KMS-11 (cell line): ENCODE data around the gene CTBP1.

Experiments
- H2AFZ ChIP-seq: fragments of 200-600 bp; sonication (generic); 2 replicates; pipeline ENCODE4 v1.6.1; 2016; ENCODE audit warnings: antibody characterized with exemption, mixed run types, low read depth
- H3K27ac ChIP-seq: fragments of 200-600 bp; sonication (generic); 2 replicates; pipeline ENCODE4 v1.6.1; 2016; ENCODE audit warnings: mild to moderate bottlenecking, mixed run types
- H3K27me3 ChIP-seq: fragments of 200-600 bp; sonication (generic); 2 replicates; pipeline ENCODE4 v1.6.1; 2017; ENCODE audit warnings: mild to moderate bottlenecking, low read depth, mixed run types, moderate library complexity; ENCODE audit not compliant: insufficient read depth
- H3K36me3 ChIP-seq: fragments of 200-600 bp; sonication (generic); 2 replicates; pipeline ENCODE4 v1.6.1; 2017; ENCODE audit warnings: mild to moderate bottlenecking, mixed run types; ENCODE audit not compliant: insufficient read depth
- H3K4me1 ChIP-seq: fragments of 200-600 bp; sonication (generic); 2 replicates; pipeline ENCODE4 v1.6.1; 2016; ENCODE audit warnings: mild to moderate bottlenecking, low read depth, mixed run types; ENCODE audit not compliant: poor library complexity, severe bottlenecking
- H3K4me2 ChIP-seq: fragments of 200-600 bp; sonication (generic); 2 replicates; pipeline ENCODE4 v1.7.0; 2016; ENCODE audit warnings: mild to moderate bottlenecking, mixed run types
- H3K4me3 ChIP-seq: fragments of 200-600 bp; sonication (generic); IDR thresholded peaks from 2 replicates; pipeline ENCODE4 v1.6.1; 2017; ENCODE audit warnings: low read depth, low read length, mixed read lengths; ENCODE audit not compliant: insufficient read depth
- H3K79me2 ChIP-seq: fragments of 200-600 bp; sonication (generic); 2 replicates; pipeline ENCODE4 v1.6.1; 2016; ENCODE audit warnings: low read depth, mixed run types; ENCODE audit not compliant: insufficient read depth
- H3K9ac ChIP-seq: fragments of 200-600 bp; sonication (generic); 2 replicates; pipeline ENCODE4 v1.6.1; 2016; ENCODE audit warnings: mild to moderate bottlenecking, mixed run types
- H4K20me1 ChIP-seq: fragments of 200-600 bp; sonication (generic); 2 replicates; pipeline ENCODE4 v1.6.1; 2016; ENCODE audit warnings: mild to moderate bottlenecking, mixed run types; ENCODE audit not compliant: insufficient read depth
- TF ChIP-seq, protein P1 (sequence below): fragments of 200-600 bp; sonication (generic); conservative IDR thresholded peaks from 2 replicates; pipeline ENCODE4 v1.6.1; 2017; ENCODE audit warnings: low read depth, mild to moderate bottlenecking, antibody characterized with exemption, low read length, moderate library complexity, mixed read lengths

The CTBP1 gene

DNA sequence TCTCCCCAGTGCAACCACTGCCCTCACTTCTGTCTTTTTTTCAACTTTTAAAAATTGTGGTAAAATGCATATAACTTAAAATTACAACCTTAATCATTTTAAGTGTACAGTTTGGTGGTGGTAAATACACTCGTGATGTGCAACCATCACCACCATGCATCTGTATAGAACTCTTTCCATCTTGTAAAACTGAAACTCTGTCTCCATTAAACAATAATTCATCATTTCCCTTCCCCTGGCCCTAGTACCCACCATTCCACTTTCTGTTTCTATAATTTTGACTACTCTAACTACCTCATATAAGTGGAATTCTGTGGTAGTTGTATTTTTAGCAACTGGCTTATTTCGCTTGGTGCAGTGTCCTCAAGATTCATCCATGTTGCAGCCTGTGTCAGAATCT is 6.8 kb upstream of the CTBP1 start:
- Histone ChIP-seq H3K9ac (no peak overlapping the region), H3K27ac (no peak overlapping the region), H3K27me3 (no peaks in the 10 kb centered on the region), H3K79me2 (no peaks in the 10 kb centered on the region), H4K20me1 (no peaks in the 10 kb centered on the region), H3K4me3 (no peak overlapping the region), H3K4me1 (no peaks in the 10 kb centered on the region), H3K36me3 (no peaks in the 10 kb centered on the region), H3K4me2 (no peak overlapping the region), H2AFZ (no peak overlapping the region)
- TF ChIP-seq, protein P1, sequence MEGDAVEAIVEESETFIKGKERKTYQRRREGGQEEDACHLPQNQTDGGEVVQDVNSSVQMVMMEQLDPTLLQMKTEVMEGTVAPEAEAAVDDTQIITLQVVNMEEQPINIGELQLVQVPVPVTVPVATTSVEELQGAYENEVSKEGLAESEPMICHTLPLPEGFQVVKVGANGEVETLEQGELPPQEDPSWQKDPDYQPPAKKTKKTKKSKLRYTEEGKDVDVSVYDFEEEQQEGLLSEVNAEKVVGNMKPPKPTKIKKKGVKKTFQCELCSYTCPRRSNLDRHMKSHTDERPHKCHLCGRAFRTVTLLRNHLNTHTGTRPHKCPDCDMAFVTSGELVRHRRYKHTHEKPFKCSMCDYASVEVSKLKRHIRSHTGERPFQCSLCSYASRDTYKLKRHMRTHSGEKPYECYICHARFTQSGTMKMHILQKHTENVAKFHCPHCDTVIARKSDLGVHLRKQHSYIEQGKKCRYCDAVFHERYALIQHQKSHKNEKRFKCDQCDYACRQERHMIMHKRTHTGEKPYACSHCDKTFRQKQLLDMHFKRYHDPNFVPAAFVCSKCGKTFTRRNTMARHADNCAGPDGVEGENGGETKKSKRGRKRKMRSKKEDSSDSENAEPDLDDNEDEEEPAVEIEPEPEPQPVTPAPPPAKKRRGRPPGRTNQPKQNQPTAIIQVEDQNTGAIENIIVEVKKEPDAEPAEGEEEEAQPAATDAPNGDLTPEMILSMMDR, result no peak

DNA sequence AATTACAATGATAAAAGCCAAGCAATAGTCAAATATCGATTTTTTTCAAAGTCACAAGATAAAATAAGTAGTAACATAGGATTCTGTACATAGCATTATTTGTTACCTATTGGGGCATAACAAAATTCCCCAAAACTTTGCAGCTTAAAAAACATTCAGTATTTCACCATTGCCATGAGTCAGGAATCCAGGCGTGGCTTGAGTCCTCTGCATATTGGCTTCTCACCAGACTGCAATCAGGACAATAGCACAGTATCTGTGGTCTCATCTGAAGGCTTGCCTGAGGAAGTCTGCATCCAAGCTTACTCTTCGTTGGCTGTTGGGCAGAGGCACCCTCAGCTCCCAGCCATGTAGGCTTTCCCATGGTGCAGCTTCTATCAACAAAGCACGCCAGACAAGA is 6.2 kb upstream of the CTBP1 start:
- Histone ChIP-seq H3K4me1 (no peaks in the 10 kb centered on the region), H3K27me3 (no peaks in the 10 kb centered on the region), H4K20me1 (no peaks in the 10 kb centered on the region), H3K36me3 (no peaks in the 10 kb centered on the region), H3K9ac (no peak overlapping the region), H3K79me2 (no peaks in the 10 kb centered on the region), H2AFZ (no peak overlapping the region), H3K27ac (no peak overlapping the region), H3K4me3 (no peak overlapping the region), H3K4me2 (no peak overlapping the region)
- TF ChIP-seq, protein P1, result no peak

DNA sequence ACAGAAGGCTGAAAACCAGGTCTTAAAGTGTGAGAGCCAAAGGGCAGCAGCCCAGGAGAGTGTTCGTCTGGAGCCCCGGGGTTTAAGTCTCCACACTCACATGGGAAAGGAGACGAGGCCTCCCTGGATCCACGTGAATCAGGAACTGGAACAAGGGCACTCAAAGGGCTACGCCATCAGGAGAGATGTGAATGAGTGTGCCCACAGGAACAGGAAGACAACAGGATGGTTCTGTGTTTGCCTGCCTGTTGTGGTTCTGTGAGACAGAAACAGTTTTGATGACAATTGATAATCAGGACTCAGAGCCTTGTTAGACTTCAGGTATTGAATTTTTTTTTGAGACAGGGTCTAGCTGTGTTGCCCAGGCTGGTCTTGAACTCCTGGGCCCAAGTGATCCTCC is 4.9 kb upstream of the CTBP1 start:
- Histone ChIP-seq H3K27ac (no peak overlapping the region), H3K36me3 (no peaks in the 10 kb centered on the region), H3K4me1 (no peaks in the 10 kb centered on the region), H3K27me3 (no peaks in the 10 kb centered on the region), H4K20me1 (no peaks in the 10 kb centered on the region), H3K79me2 (no peaks in the 10 kb centered on the region), H2AFZ (no peak overlapping the region), H3K9ac (no peak overlapping the region), H3K4me2 (no peak overlapping the region), H3K4me3 (no peak overlapping the region)
- TF ChIP-seq, protein P1, result no peak

DNA sequence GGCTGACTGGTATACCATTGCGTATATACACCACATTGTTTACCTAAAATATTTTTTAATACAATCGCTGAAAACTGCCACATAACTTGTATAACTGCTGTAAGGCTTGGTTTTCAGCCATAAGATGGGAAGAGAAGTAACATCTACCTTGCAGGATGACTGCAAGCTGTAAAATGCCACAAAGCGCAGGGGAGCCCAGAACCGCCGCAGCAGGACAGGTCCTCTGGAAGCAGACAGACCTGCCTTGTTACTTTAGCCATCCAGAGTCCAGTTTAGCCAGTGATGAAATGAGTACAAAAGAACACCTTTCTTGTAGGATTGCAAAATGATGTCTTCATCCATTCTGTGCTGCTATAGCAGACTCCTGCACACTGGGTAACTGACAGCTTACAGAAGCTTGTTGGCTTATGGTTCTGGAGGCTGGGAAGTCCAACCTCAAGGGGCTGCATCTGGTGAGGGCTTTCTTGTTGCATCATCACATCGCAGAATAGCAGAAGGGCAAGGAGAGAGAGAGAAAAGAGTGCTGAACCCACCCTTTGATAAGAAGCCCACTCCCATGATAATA is 4.1 kb upstream of the CTBP1 start:
- Histone ChIP-seq H3K36me3 (no peaks in the 10 kb centered on the region), H3K79me2 (no peaks in the 10 kb centered on the region), H3K9ac (no peak overlapping the region), H3K4me2 (no peak overlapping the region), H4K20me1 (no peaks in the 10 kb centered on the region), H3K27ac (no peak overlapping the region), H3K4me3 (no peak overlapping the region), H3K4me1 (no peaks in the 10 kb centered on the region), H3K27me3 (no peaks in the 10 kb centered on the region), H2AFZ (no peak overlapping the region)
- TF ChIP-seq, protein P1, result no peak

DNA sequence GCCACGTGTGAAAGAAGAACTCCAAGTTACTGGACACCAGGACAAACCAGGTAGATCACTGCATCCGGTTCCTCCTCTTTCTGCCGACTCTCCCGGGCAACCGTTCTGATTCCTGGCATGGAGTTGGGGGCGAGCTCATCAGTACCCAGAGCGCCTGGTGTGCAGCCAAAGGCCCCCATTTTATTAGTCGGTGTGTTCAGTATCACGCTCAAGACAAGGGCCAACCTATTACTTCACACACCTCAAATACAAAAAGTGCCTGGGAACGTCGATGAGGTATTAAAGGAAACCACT is 2.8 kb upstream of the CTBP1 start:
- Histone ChIP-seq H3K4me3 (no peak overlapping the region), H3K9ac (no peak overlapping the region), H3K27ac (no peak overlapping the region), H3K4me2 (no peak overlapping the region), H3K4me1 (no peaks in the 10 kb centered on the region), H3K36me3 (no peaks in the 10 kb centered on the region), H4K20me1 (no peaks in the 10 kb centered on the region), H3K27me3 (no peaks in the 10 kb centered on the region), H3K79me2 (peaks cover 11% of the 10 kb centered on the region), H2AFZ (no peak overlapping the region)
- TF ChIP-seq, protein P1, result no peak
